CD4-positive, alpha-beta T cell treated with Interleukin-6 at 100 ng/mL for 8 hours (primary cell): ENCODE results near the gene HARS1.
"Not testable (repeated sequence)": the region's sequence is repeated elsewhere in the genome, so short reads cannot be mapped to it uniquely, and the experiment has no call there.

ENCODE experiments used
- DNase-seq: peaks from one replicate; pipeline ENCODE4 v3.0.0-alpha.2; 2020; ENCODE audit warnings: mixed read lengths, low spot score

Gene HARS1

GRCh38 chr5:140633021-140633471 is 58.1 kb downstream of the HARS1 start, which contains the start of gene CD14:
CD14 (minus strand) TSS chr5:140633175; CDS start chr5:140633071, 104 bp downstream.
- no peak for DNase-seq

GRCh38 chr5:140632366-140633020 is 58.7 kb downstream of the HARS1 start:
- DNase-seq = peak; percentile 40

- peak; percentile 24 for DNase-seq
These were observed 59.3 kb downstream of the HARS1 start for GRCh38 chr5:140631831-140632365.

GRCh38 chr5:140631036-140631417 is 60.1 kb downstream of the HARS1 start:
- no peak for DNase-seq

GRCh38 chr5:140630292-140631035 is 60.7 kb downstream of the HARS1 start:
- no peak for DNase-seq

- DNase-seq = no peak
These were observed 62.5 kb downstream of the HARS1 start for GRCh38 chr5:140628711-140629110.

- DNase-seq = no peak
These were observed 63.2 kb downstream of the HARS1 start for GRCh38 chr5:140627972-140628371.

GRCh38 chr5:140624886-140625285 is 66.3 kb downstream of the HARS1 start:
- not testable (repeated sequence) for DNase-seq
